Left lung (tissue), 10 donors: ENCODE data around the gene MUC21. TPM values are rescaled to one million over a fixed set of nuclear protein-coding genes. Genes with fewer than 3 reads are reported as not detected.
"Not testable (repeated sequence)": the region's sequence is repeated elsewhere in the genome, so short reads cannot be mapped to it uniquely, and the experiment has no call there.

Experiments used
- ATAC-seq: fragments of 200-7000 bp; cut with Tn5 transposase; one replicate; pipeline ENCODE4 v1.9.1; 2020; ENCODE audit warnings: moderate library complexity
- DNase-seq, 4 donors: peaks; one replicate each; pipeline ENCODE4 v3.0.0-alpha.2; 2013 to 2020
- H3K27ac ChIP-seq, 2 donors: fragments of 200-600 bp; sonication (generic) in 1 of 2; one replicate each; pipeline versions ENCODE4 v1.5.0 to v1.8.0; 2020 to 2021
- H3K27me3 ChIP-seq, 2 donors: fragments of 200-600 bp; sonication (generic) in 1 of 2; one replicate each; pipeline versions ENCODE4 v1.5.0 to v1.8.0; 2020 to 2021
- H3K36me3 ChIP-seq, 2 donors: fragments of 200-600 bp; sonication (generic) in 1 of 2; one replicate each; pipeline versions ENCODE4 v1.5.0 to v1.8.0; 2020 to 2021
- H3K4me1 ChIP-seq, 2 donors: fragments of 200-600 bp; one replicate each; pipeline ENCODE4 v1.8.0; 2021
- H3K4me3 ChIP-seq, 2 donors: fragments of 200-600 bp; sonication (generic) in 1 of 2; one replicate each; pipeline versions ENCODE4 v1.5.0 to v1.8.0; 2020 to 2021; ENCODE audit warnings: mild to moderate bottlenecking in 1 of 2
- H3K9me3 ChIP-seq, 2 donors: fragments of 200-600 bp; sonication (generic) in 1 of 2; one replicate each; pipeline versions ENCODE4 v1.5.0 to v1.8.0; 2020 to 2021
- CTCF ChIP-seq, 2 donors: fragments of 200-600 bp; sonication (generic) in 1 of 2; IDR thresholded peaks; one replicate each; pipeline versions ENCODE4 v1.5.0 to v1.8.0; 2021; ENCODE audit warnings: antibody characterized with exemption in 2 of 2
- intact Hi-C, 2 donors: fragments of 100-400 bp; cut with DNase I; formaldehyde crosslinking; loops; one replicate each; pipeline versions ENCODE4 v1.11.2 to v1.14.2; 2022
- polyA plus RNA-seq, 6 donors: library from polyadenylated mRNA; unstranded; fragments of 120-200 nt; gene quantifications; one replicate each; pipeline ENCODE4 v1.2.1, GENCODE V29; 2013; ENCODE audit not compliant: insufficient read length in 6 of 6
- total RNA-seq, 2 donors: library from RNA; stranded (reverse); fragmentation: NEBNext Ultra II Directional; extraction: Animal tissue kit (Norgen Biotek cat#: 25700); gene quantifications; one replicate each; pipeline ENCODE4 v1.2.1, GENCODE V29; 2021
- donor health status: DM: no; HTN: yes; CAD: no.
- donor health status: DM: no; HTN: no; CAD: no.

Gene MUC21
- total and polyA plus RNA-seq, 8 donors = 0.04 to 9.5 (median 4.3) TPM; not detected in 4

- intact Hi-C loops = no loop called here
Measured at GRCh38 chr6:30966154-30966553, 17.4 kb upstream of the MUC21 start.

GRCh38 chr6:30969171-30969570, 14.3 kb upstream of the MUC21 start:
- H3K36me3 ChIP-seq, intact Hi-C loops, DNase-seq, H3K27ac ChIP-seq, H3K27me3 ChIP-seq, ATAC-seq, H3K4me3 ChIP-seq, H3K9me3 ChIP-seq, H3K4me1 ChIP-seq: not testable (repeated sequence)

More at GRCh38 chr6:30966154-30966553, 17.4 kb upstream of the MUC21 start:
- Histone ChIP-seq H3K36me3 (no peaks in the 10 kb centered on the region), H3K4me3 (no peak overlapping the region), H3K9me3 (no peaks in the 10 kb centered on the region), H3K27ac (no peak overlapping the region), H3K27me3 (no peaks in the 10 kb centered on the region), H3K4me1 (no peaks in the 10 kb centered on the region)
- DNase-seq = no peak
- TF ChIP-seq CTCF (IDR thresholded peaks at IDR 0.05) = no peak
- no peak for ATAC-seq

- Histone ChIP-seq H3K27ac (no peak overlapping the region), H3K4me1 (no peaks in the 10 kb centered on the region), H3K36me3 (no peaks in the 10 kb centered on the region), H3K4me3 (no peak overlapping the region), H3K9me3 (no peaks in the 10 kb centered on the region), H3K27me3 (no peaks in the 10 kb centered on the region)
- no peak for ATAC-seq
- DNase-seq = no peak
- TF ChIP-seq CTCF (IDR thresholded peaks at IDR 0.05) = no peak
- intact Hi-C loops = no loop called here
Measured at GRCh38 chr6:30970946-30971345, 12.6 kb upstream of the MUC21 start.

- intact Hi-C loops = no loop called here
- DNase-seq = no peak
- H3K36me3 ChIP-seq = no peaks in the 10 kb centered on the region
- H3K4me1 ChIP-seq = no peaks in the 10 kb centered on the region
- H3K27ac ChIP-seq = no peak overlapping the region
- no peak overlapping the region for H3K4me3 ChIP-seq
- H3K9me3 ChIP-seq = no peaks in the 10 kb centered on the region
- H3K27me3 ChIP-seq = no peaks in the 10 kb centered on the region
- TF ChIP-seq CTCF (IDR thresholded peaks at IDR 0.05) = no peak
- no peak for ATAC-seq
Measured at GRCh38 chr6:30972816-30973215, 10.7 kb upstream of the MUC21 start.

GRCh38 chr6:30974490-30975252, 8.8 kb upstream of the MUC21 start:
- DNase-seq = no peak
- no peaks in the 10 kb centered on the region for H3K9me3 ChIP-seq
- peak; percentile 51 for ATAC-seq
- no peaks in the 10 kb centered on the region for H3K4me1 ChIP-seq
- H3K27ac ChIP-seq = no peak overlapping the region
- TF ChIP-seq CTCF (IDR thresholded peaks at IDR 0.05) = no peak
- intact Hi-C loops = no loop called here
- no peak overlapping the region for H3K4me3 ChIP-seq
- H3K27me3 ChIP-seq = peaks cover 0 to 11% of the 10 kb centered on the region in 2 donors
- H3K36me3 ChIP-seq = no peaks in the 10 kb centered on the region

- no peaks in the 10 kb centered on the region for H3K36me3 ChIP-seq
- DNase-seq (no peak), ATAC-seq (no peak)
- no peaks in the 10 kb centered on the region for H3K4me1 ChIP-seq
- H3K27ac ChIP-seq = no peak overlapping the region
- H3K27me3 ChIP-seq = peaks cover 0 to 13% of the 10 kb centered on the region in 2 donors
- intact Hi-C loops = no loop called here
- H3K4me3 ChIP-seq = no peak overlapping the region
- no peak for TF ChIP-seq CTCF (IDR thresholded peaks at IDR 0.05)
- no peaks in the 10 kb centered on the region for H3K9me3 ChIP-seq
Measured at GRCh38 chr6:30979141-30979540, 4.4 kb upstream of the MUC21 start.
